ENCODE results near the gene ACY1.

- TF ChIP-seq, protein P1, sequence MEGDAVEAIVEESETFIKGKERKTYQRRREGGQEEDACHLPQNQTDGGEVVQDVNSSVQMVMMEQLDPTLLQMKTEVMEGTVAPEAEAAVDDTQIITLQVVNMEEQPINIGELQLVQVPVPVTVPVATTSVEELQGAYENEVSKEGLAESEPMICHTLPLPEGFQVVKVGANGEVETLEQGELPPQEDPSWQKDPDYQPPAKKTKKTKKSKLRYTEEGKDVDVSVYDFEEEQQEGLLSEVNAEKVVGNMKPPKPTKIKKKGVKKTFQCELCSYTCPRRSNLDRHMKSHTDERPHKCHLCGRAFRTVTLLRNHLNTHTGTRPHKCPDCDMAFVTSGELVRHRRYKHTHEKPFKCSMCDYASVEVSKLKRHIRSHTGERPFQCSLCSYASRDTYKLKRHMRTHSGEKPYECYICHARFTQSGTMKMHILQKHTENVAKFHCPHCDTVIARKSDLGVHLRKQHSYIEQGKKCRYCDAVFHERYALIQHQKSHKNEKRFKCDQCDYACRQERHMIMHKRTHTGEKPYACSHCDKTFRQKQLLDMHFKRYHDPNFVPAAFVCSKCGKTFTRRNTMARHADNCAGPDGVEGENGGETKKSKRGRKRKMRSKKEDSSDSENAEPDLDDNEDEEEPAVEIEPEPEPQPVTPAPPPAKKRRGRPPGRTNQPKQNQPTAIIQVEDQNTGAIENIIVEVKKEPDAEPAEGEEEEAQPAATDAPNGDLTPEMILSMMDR (IDR thresholded peaks at IDR 0.05; ENCODE audit: low read depth, low read length, poor library complexity, severe bottlenecking), result no peak
- no peak for TF ChIP-seq EZH2phosphoT487 (IDR thresholded peaks at IDR 0.05; ENCODE audit: borderline replicate concordance, low read length)
Observed at GRCh38 chr3:52007291-52007690, 24.0 kb downstream of the ACY1 start.
